ENCODE measurements around the gene LHFPL3. TPM values are rescaled to one million over a fixed set of nuclear protein-coding genes. Genes with fewer than 3 reads are reported as not detected.

LHFPL3 gene
- total RNA-seq, 2 donors from 2014 or later: not detected

GRCh38 chr7:104894726-104895521 is 566.5 kb downstream of the LHFPL3 start:
- ATAC-seq (no peak), DNase-seq (ENCODE audit: low spot score in 2 of 2) (no peak)
- no peaks in the 10 kb centered on the region for H3K9me3 Mint-ChIP-seq
- no peaks in the 10 kb centered on the region for H3K36me3 Mint-ChIP-seq
- no peak overlapping the region for H3K27ac Mint-ChIP-seq

GRCh38 chr7:104895522-104896236 is 567.3 kb downstream of the LHFPL3 start:
- H3K9me3 Mint-ChIP-seq: no peaks in the 10 kb centered on the region
- ATAC-seq (no peak), DNase-seq (ENCODE audit: low spot score in 2 of 2) (no peak)
- no peaks in the 10 kb centered on the region for H3K36me3 Mint-ChIP-seq
- no peak overlapping the region for H3K27ac Mint-ChIP-seq

GRCh38 chr7:104898434-104898833 is 570.0 kb downstream of the LHFPL3 start:
- Mint-ChIP-seq H3K36me3 (no peaks in the 10 kb centered on the region), H3K27ac (no peak overlapping the region), H3K9me3 (no peaks in the 10 kb centered on the region)
- DNase-seq (ENCODE audit: low spot score in 2 of 2) (no peak), ATAC-seq (no peak)

- ATAC-seq (no peak), DNase-seq (ENCODE audit: low spot score in 2 of 2) (no peak)
- H3K27ac Mint-ChIP-seq: no peak overlapping the region
- no peaks in the 10 kb centered on the region for H3K36me3 Mint-ChIP-seq
- H3K9me3 Mint-ChIP-seq: no peaks in the 10 kb centered on the region
Measured at GRCh38 chr7:104900525-104901239, 572.3 kb downstream of the LHFPL3 start.

GRCh38 chr7:104901240-104901619 is 572.8 kb downstream of the LHFPL3 start:
- ATAC-seq (no peak), DNase-seq (ENCODE audit: low spot score in 2 of 2) (no peak)
- peak overlapping the region in 1 of 2 donors; percentile 20 for H3K27ac Mint-ChIP-seq
- no peaks in the 10 kb centered on the region for H3K36me3 Mint-ChIP-seq
- no peaks in the 10 kb centered on the region for H3K9me3 Mint-ChIP-seq

GRCh38 chr7:104902183-104902582 is 573.8 kb downstream of the LHFPL3 start:
- no peak for ATAC-seq
- no peak for DNase-seq (ENCODE audit: low spot score in 2 of 2)
- H3K27ac Mint-ChIP-seq: no peak overlapping the region
- H3K9me3 Mint-ChIP-seq: no peaks in the 10 kb centered on the region
- H3K36me3 Mint-ChIP-seq: no peaks in the 10 kb centered on the region

- no peaks in the 10 kb centered on the region for H3K36me3 Mint-ChIP-seq
- ATAC-seq: no peak
- DNase-seq (ENCODE audit: low spot score in 2 of 2): no peak
- H3K9me3 Mint-ChIP-seq: no peaks in the 10 kb centered on the region
- H3K27ac Mint-ChIP-seq: no peak overlapping the region
Measured at GRCh38 chr7:104903044-104903443, 574.6 kb downstream of the LHFPL3 start.

- H3K36me3 Mint-ChIP-seq: no peaks in the 10 kb centered on the region
- DNase-seq (ENCODE audit: low spot score in 2 of 2): no peak
Measured at GRCh38 chr7:104903846-104904245, 575.4 kb downstream of the LHFPL3 start.

GRCh38 chr7:104906032-104906431 is 577.6 kb downstream of the LHFPL3 start:
- Mint-ChIP-seq H3K27ac (no peak overlapping the region), H3K36me3 (no peaks in the 10 kb centered on the region), H3K9me3 (no peaks in the 10 kb centered on the region)
- no peak for ATAC-seq
- no peak for DNase-seq (ENCODE audit: low spot score in 2 of 2)

More at GRCh38 chr7:104903846-104904245, 575.4 kb downstream of the LHFPL3 start:
- no peak for ATAC-seq
- Mint-ChIP-seq H3K9me3 (no peaks in the 10 kb centered on the region), H3K27ac (no peak overlapping the region)

GRCh38 chr7:104906556-104906955 is 578.2 kb downstream of the LHFPL3 start:
- DNase-seq (ENCODE audit: low spot score in 2 of 2) (no peak), ATAC-seq (no peak)
- no peak overlapping the region for H3K27ac Mint-ChIP-seq
- H3K9me3 Mint-ChIP-seq: no peaks in the 10 kb centered on the region
- no peaks in the 10 kb centered on the region for H3K36me3 Mint-ChIP-seq

GRCh38 chr7:104908636-104909035 is 580.2 kb downstream of the LHFPL3 start:
- no peak for ATAC-seq
- no peak for DNase-seq (ENCODE audit: low spot score in 2 of 2)
- Mint-ChIP-seq H3K27ac (no peak overlapping the region), H3K9me3 (no peaks in the 10 kb centered on the region), H3K36me3 (no peaks in the 10 kb centered on the region)

GRCh38 chr7:104909096-104909495 is 580.7 kb downstream of the LHFPL3 start:
- Mint-ChIP-seq H3K36me3 (no peaks in the 10 kb centered on the region), H3K27ac (no peak overlapping the region), H3K9me3 (no peaks in the 10 kb centered on the region)
- ATAC-seq (no peak), DNase-seq (ENCODE audit: low spot score in 2 of 2) (no peak)

GRCh38 chr7:104914421-104914820 is 586.0 kb downstream of the LHFPL3 start:
- H3K36me3 Mint-ChIP-seq: no peaks in the 10 kb centered on the region
- DNase-seq (ENCODE audit: low spot score in 2 of 2): no peak
- H3K9me3 Mint-ChIP-seq: no peaks in the 10 kb centered on the region
- no peak for ATAC-seq
- H3K27ac Mint-ChIP-seq: peak overlapping the region in 1 of 2 donors; percentile 3

GRCh38 chr7:104921596-104921995 is 593.2 kb downstream of the LHFPL3 start:
- H3K36me3 Mint-ChIP-seq: no peaks in the 10 kb centered on the region
- no peak overlapping the region for H3K27ac Mint-ChIP-seq
- ATAC-seq: no peak
- DNase-seq (ENCODE audit: low spot score in 2 of 2): no peak
- no peaks in the 10 kb centered on the region for H3K9me3 Mint-ChIP-seq

GRCh38 chr7:104922182-104923009 is 594.0 kb downstream of the LHFPL3 start:
- ATAC-seq (no peak), DNase-seq (ENCODE audit: low spot score in 2 of 2) (no peak)
- H3K9me3 Mint-ChIP-seq: no peaks in the 10 kb centered on the region
- H3K36me3 Mint-ChIP-seq: no peaks in the 10 kb centered on the region
- H3K27ac Mint-ChIP-seq: peak overlapping the region in 1 of 2 donors; percentile 62

- ATAC-seq (peak; percentile 98 to 99), DNase-seq (ENCODE audit: low spot score in 2 of 2) (peak; percentile 65 to 71)
- Mint-ChIP-seq H3K36me3 (no peaks in the 10 kb centered on the region), H3K27ac (peak overlapping the region in 1 of 2 donors; percentile 62), H3K9me3 (no peaks in the 10 kb centered on the region)
Measured at GRCh38 chr7:104923010-104923421, 594.6 kb downstream of the LHFPL3 start.
